ENCODE results near the gene CTPS2.
"Not testable (repeated sequence)": the region's sequence is repeated elsewhere in the genome, so short reads cannot be mapped to it uniquely, and the experiment has no call there.

Gene CTPS2

DNA sequence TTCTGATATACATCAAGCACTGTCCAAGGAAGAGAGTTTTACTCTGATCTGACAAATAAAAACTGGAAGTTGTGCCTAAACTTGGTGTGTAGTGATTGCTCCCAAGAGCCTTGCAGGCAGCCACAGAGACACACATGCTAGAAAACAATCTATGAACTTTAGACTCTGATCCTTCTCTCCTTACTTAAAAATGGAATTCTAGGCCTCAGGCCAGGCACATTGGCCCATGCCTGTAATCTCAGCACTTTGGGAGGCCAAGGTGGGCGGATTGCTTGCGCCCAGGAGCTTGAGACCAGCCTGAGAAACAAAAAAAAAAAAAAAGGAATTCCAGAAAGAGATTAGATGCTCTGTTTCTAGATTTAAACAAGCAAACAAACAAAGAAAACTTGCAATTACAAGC, 108.1 kb downstream of the CTPS2 start:
- DNase-seq (ENCODE audit: low spot score) = no peak

DNA sequence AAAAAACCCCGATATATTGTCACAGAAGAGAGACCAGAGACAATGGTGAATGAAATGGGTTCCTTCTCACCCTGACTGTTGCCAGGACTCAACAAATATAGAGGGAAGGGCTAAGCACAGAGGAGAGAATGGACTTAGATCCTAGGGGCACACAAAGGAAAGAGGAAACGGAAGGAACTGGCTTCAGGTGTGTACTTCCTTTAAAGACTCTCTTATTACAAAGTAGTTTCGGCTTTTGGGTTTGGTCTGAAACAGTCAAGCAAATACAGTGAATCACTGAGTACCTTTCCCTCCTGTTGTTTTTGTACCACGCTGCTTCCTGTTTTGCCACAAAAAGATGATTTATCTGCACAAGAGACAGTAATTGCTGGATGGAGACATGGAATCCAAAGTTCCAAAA, 108.6 kb downstream of the CTPS2 start:
- DNase-seq (ENCODE audit: low spot score) = no peak

- not testable (repeated sequence) for DNase-seq (ENCODE audit: low spot score)
Measured at GRCh38 chrX:16603235-16603634, 109.2 kb downstream of the CTPS2 start.

- no peak for DNase-seq (ENCODE audit: low spot score)
Measured at GRCh38 chrX:16601885-16602284, 110.6 kb downstream of the CTPS2 start.

GRCh38 chrX:16594490-16594889, 118.0 kb downstream of the CTPS2 start:
- no peak for DNase-seq (ENCODE audit: low spot score)

- no peak for DNase-seq (ENCODE audit: low spot score)
Measured at GRCh38 chrX:16593801-16594200, 118.7 kb downstream of the CTPS2 start.

- DNase-seq (ENCODE audit: low spot score) = no peak
Measured at GRCh38 chrX:16592194-16592770, 120.2 kb downstream of the CTPS2 start.

DNA sequence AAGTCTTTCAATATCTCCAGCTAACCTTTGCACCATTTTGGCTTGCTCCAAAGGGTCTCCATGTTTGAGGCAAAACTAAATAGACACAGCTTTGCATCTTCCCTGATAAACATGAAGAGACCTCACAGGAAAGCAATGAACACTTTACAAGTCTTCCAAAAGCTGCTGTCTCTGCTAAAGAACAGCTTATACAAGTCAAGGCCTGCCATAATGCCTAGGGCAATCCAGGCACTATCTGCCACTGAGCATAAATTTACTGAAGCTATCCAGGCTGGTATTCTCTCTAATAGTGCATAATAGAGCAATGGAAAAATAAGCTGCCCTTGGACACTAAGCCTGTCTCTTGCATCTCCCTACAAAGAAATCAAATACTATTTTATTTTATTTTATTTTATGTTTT, 122.6 kb downstream of the CTPS2 start:
- DNase-seq (ENCODE audit: low spot score) = no peak

DNA sequence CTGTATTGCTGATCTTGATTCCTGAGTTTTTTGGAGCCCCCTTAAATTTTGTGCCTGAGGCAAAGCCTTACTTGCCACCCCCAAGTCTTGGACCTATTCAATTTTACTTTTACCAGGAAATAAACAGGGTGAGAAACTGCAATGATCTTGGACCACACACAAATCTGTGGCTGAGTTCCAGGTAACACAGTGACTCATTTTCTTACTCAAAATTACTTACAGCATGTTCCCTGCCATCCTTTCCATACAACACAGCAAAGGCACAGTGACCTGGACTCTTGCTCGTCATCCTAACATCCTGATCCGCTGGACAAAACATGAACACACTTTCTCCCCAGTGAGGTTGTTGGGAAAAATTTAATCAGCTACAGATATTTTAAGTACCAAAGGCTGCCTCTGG, 123.3 kb downstream of the CTPS2 start:
- peak; percentile 35 for DNase-seq (ENCODE audit: low spot score)

GRCh38 chrX:16588266-16588665, 124.2 kb downstream of the CTPS2 start:
- DNase-seq (ENCODE audit: low spot score) = no peak

DNA sequence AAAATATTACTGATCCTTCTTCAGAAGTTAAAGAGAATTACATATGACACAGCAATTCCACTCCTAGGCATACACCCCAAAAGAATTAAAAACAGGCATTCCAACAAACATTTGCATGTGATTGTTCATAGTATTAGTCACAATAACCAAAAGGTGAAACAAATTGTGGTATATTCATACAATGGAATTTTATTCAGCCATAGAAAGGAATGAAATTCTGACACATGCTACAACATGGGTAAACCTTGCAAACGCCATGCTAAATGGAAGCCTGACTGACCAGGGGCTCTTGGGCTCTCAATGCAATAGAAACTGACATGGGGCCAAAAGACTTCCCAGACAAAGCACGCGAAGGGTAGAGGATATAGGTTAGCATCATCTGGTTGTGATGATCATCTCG, 124.6 kb downstream of the CTPS2 start:
- DNase-seq (ENCODE audit: low spot score) = no peak

GRCh38 chrX:16586377-16587112, 125.9 kb downstream of the CTPS2 start:
- no peak for DNase-seq (ENCODE audit: low spot score)

DNA sequence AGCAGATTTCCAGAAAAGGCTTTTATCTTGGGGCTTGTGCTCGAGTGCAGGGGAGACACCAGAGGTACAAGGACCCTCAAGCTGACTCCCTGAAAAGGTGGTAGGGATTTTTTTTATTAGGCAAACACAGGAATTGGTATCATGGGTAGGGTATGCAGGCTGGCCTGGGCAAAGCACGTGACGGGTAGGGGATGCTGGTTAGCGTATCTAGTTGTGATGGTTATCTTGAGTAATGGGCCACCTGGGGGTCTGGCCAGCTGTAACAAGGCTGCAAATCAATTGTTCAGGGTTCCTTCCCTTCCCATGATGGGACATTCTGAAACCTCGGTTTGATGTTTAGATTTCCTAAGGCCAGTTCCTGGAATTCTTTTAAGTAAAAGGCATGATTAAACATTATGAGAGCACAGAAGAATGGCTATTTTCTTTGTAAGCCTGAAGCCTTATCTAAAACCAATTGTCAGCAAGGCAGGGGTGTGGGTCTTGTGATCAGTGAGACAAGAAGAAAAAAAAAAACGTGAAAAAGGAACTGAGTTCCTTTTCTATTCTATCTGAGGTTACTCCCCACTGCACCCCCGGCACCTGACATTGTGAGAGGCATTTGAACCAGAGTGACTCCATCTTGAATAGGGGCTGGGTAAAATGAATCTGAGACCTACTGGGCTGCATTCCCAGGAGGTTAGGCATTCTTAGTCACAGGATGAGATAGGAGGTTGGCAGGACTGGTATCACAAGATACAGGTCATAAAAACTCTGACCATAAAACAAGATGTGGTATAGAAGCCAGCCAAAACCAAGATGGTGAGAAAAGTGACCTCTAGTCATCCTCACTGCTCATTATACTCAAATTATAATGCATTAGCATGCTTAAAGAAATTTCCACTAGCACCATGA, 126.7 kb downstream of the CTPS2 start:
- no peak for DNase-seq (ENCODE audit: low spot score)

DNA sequence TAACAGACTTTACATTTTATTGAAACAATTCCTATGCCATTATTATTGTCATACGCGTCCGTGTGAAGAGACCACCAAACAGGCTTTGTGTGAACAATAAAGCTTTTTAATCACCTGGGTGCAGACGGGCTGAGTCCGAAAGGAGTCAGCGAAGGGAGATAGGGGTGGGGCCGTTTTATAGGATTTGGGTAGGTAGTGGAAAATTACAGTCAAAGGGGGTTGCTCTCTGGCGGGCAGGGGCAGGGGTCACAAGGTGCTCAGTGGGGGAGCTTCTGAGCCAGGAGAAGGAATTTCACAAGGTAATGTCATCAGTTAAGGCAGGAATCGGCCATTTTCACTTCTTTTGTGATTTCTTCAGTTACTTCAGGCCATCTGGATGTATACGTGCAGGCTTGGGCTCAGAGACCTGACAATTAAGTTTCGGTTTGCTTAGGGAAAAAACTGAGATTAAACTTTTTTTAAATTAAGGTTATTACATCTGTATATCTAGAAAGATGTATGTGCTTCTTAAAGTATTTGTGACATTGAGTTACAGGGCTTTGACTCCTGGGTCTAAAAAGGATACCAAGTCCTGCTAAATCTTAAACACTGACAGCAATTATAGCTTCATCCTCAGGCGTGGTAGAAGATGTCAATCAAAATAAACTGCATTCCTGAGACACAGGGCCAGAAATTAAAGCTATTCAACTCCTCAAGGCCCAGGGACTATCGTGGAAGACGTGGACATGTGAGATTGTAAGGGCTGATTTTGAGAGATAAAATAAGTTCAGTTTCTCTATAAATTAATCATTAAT, 132.3 kb downstream of the CTPS2 start:
- not testable (repeated sequence) for DNase-seq (ENCODE audit: low spot score)

GRCh38 chrX:16579517-16579916, 133.0 kb downstream of the CTPS2 start:
- no peak for DNase-seq (ENCODE audit: low spot score)

DNA sequence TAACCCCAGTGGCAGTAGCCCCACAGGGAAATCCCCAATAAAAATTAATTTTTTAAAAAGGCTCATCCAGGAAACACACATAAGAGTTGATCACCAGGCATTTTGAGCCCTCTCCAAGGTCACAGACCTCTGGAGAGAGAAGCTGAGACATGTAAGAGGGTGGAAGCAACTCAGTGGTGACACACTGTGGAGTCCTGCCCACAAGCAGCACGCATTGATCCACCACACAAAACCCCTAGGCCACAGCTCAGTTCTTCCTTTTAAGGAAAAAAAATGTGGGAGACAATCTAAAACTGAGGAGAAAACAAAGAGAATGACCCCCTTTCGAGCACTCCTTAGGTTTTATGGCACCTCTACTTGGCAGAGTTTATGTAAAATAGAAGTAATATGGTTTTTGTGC, 134.3 kb downstream of the CTPS2 start:
- DNase-seq (ENCODE audit: low spot score) = peak; percentile 35

GRCh38 chrX:16577483-16578029, 134.9 kb downstream of the CTPS2 start:
- DNase-seq (ENCODE audit: low spot score) = no peak

DNA sequence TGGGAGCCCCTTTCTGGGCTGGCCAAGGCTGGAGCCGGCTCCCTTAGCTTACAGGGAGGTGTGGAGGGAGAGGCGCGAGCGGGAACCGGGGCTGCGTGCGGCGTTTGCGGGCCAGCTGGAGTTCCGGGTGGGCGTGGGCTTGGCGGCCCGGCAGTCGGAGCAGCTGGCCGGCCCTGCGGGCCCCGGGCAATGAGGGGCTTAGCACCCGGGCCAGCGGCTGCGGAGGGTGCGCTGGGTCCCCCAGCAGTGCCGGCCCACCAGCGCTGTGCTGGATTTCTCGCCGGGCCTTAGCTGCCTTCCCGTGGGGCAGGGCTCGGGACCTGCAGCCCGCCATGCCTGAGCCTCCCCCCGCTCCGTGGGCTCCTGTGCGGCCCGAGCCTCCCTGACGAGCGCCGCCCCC, 137.1 kb downstream of the CTPS2 start:
- not testable (repeated sequence) for DNase-seq (ENCODE audit: low spot score)

GRCh38 chrX:16573781-16574180, 138.7 kb downstream of the CTPS2 start:
- peak; percentile 53 for DNase-seq (ENCODE audit: low spot score)

- no peak for DNase-seq (ENCODE audit: low spot score)
Measured at GRCh38 chrX:16567681-16568080, 144.8 kb downstream of the CTPS2 start.

DNA sequence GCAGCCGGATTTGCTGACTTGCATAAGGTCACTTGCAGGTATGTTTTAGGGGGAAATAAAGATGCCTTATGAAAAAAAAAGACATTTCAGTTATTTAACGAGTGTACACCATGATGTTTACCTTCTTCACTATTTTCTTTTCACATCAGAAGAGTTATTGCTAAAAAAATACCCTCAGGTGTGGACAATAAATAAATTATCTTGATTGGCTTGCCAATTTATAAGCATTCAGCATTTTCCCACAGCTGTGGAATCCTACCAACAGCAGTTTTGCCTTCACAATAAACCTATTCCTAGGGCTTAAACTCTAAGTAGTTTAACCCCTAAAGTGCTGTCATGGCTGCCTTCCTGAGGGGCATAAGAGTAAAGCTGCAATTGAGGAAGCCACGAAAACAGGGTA, 145.9 kb downstream of the CTPS2 start:
- no peak for DNase-seq (ENCODE audit: low spot score)

DNA sequence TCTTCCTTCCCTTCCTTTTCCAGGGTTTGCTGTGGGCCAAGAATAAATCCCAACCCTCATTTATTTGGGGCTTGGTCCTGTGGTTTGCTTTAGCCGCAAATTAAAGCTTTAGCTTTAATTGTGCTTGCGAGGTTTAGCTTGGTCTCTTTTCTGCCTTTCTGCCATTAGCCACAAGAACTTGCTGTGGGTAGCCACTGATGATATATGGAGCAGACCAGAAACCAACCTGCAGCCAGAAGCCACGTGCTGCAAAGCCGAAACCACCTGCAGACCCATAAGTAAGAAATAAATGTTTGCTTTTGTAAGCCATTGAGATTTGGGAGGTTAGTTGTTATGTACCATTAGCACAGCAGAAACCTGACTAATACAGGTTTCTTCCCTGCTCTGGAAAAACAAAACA, 152.3 kb downstream of the CTPS2 start:
- DNase-seq (ENCODE audit: low spot score) = no peak
